HG03103 (cell line): Measurements from ENCODE around the gene SLC43A3.
"Not testable (repeated sequence)": the region's sequence is repeated elsewhere in the genome, so short reads cannot be mapped to it uniquely, and the experiment has no call there.

Experiments used
- ATAC-seq: cut with Tn5 transposase; IDR thresholded peaks from one replicate; pipeline ENCODE4 v1.9.1; 2021; ENCODE audit warnings: low read depth; ENCODE audit not compliant: unreplicated experiment

Gene SLC43A3

GRCh38 chr11:57361420-57361819 is 65.5 kb downstream of the SLC43A3 start:
- ATAC-seq = not testable (repeated sequence)

- no peak for ATAC-seq
Measured at GRCh38 chr11:57360991-57361390, 65.9 kb downstream of the SLC43A3 start.

- ATAC-seq = no peak
Measured at GRCh38 chr11:57359896-57360690, 66.8 kb downstream of the SLC43A3 start.

- no peak for ATAC-seq
Measured at GRCh38 chr11:57359396-57359795, 67.5 kb downstream of the SLC43A3 start.

GRCh38 chr11:57358991-57359390 is 67.9 kb downstream of the SLC43A3 start:
- no peak for ATAC-seq

- no peak for ATAC-seq
Measured at GRCh38 chr11:57358543-57358961, 68.4 kb downstream of the SLC43A3 start.

- ATAC-seq = no peak
Measured at GRCh38 chr11:57357856-57358255, 69.1 kb downstream of the SLC43A3 start.

GRCh38 chr11:57357310-57357709 is 69.6 kb downstream of the SLC43A3 start:
- no peak for ATAC-seq
